ENCODE results near the gene DDRGK1. TPM values are rescaled to one million over a fixed set of nuclear protein-coding genes. Genes with fewer than 3 reads are reported as not detected.

DDRGK1 gene
- total and polyA plus RNA-seq, 2 experiments from 2014 or later: 48.1 to 107 TPM

DNA sequence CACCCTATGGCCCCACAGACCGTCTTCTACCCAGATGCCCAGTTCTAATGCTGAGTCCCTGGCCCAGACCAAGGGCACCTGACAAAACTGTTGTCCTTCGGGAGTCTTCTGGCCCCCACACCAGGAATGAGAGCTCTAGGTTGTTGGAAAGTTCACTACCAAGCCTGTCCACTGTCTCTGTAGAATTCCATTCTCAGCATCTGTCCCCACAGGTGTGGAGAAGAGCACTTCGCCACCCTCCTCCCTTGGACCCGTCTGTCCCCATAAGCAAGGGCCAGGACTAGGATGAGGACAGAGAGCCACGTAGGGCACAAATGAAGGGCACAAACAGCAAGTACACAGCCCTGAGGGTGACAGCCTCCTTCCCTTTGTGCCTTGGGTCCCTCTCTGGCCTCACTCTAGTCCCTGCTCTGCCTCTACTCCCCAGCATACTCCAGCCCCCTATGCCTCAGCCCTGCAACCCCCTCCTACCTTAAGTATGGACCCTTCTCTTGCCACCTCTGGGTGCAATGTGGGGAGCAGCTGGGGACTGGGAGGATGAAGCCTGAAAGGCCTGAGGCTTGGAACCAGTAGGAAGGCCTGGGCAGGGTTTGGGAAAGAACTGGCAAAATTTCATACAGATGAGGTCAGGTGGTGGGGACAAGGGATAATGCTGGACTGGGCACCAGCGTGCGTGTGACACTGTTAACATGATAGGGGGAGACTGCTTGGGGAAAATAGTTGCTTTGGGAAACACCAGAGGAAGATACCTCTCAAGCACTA lies 35.5 kb downstream of the DDRGK1 start:
- TF ChIP-seq, protein P1, sequence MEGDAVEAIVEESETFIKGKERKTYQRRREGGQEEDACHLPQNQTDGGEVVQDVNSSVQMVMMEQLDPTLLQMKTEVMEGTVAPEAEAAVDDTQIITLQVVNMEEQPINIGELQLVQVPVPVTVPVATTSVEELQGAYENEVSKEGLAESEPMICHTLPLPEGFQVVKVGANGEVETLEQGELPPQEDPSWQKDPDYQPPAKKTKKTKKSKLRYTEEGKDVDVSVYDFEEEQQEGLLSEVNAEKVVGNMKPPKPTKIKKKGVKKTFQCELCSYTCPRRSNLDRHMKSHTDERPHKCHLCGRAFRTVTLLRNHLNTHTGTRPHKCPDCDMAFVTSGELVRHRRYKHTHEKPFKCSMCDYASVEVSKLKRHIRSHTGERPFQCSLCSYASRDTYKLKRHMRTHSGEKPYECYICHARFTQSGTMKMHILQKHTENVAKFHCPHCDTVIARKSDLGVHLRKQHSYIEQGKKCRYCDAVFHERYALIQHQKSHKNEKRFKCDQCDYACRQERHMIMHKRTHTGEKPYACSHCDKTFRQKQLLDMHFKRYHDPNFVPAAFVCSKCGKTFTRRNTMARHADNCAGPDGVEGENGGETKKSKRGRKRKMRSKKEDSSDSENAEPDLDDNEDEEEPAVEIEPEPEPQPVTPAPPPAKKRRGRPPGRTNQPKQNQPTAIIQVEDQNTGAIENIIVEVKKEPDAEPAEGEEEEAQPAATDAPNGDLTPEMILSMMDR (IDR thresholded peaks at IDR 0.05; ENCODE audit: low read depth, low read length): no peak
- Histone ChIP-seq H3K27me3 (no peaks in the 10 kb centered on the region), H3K4me3 (no peak overlapping the region), H3K27ac (no peak overlapping the region), H3K9me3 (ENCODE audit: low read depth) (no peaks in the 10 kb centered on the region), H3K4me1 (ENCODE audit: low read depth) (peaks cover 6% of the 10 kb centered on the region), H3K36me3 (no peaks in the 10 kb centered on the region)
- no peak for DNase-seq (ENCODE audit: low read depth in 1 of 2, low spot score in 1 of 2)

DNA sequence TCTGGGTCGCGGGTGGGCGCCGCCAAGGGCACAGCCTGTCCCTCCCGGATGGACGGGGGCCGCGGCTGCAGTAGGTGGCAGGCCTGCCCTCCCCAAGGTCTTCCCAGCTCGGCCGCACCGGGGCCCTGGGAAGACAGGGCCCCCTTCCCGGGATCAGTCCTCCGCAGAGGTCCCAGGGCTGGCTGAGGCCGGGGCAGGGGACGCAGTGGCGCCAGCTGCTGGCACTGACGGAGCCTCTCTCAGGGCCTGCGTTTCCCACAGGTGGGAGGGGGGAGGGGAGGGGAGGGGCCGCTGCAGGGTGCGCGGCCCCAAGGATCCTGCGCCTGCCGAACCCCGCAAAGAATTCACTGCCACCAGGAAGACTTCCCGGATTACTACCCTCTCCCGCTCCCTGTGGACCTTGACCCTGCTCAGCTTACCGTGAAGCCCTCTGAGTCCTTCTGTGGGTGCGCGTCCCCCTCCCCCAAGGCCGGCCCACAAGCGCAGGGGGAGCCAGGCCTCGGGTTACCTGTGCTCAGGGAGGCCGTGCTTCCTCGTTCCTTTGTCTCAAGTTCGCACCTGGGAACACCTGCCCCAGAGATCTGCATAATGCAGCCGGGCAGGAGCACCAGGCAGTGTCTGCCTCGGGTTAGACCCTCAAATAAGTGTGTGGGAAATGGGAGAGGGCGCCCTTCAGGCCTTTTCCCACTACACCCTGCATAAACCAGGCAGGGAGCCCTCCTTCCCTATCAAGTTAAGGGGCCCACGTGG lies 36.2 kb downstream of the DDRGK1 start:
- Histone ChIP-seq H3K4me3 (no peak overlapping the region), H3K4me1 (ENCODE audit: low read depth) (peaks cover 6% of the 10 kb centered on the region), H3K9me3 (ENCODE audit: low read depth) (no peaks in the 10 kb centered on the region), H3K36me3 (no peaks in the 10 kb centered on the region), H3K27me3 (no peaks in the 10 kb centered on the region), H3K27ac (no peak overlapping the region)
- TF ChIP-seq, protein P1 (IDR thresholded peaks at IDR 0.05; ENCODE audit: low read depth, low read length): no peak
- peak in 1 of 2 donors; percentile 64 for DNase-seq (ENCODE audit: low read depth in 1 of 2, low spot score in 1 of 2)

DNA sequence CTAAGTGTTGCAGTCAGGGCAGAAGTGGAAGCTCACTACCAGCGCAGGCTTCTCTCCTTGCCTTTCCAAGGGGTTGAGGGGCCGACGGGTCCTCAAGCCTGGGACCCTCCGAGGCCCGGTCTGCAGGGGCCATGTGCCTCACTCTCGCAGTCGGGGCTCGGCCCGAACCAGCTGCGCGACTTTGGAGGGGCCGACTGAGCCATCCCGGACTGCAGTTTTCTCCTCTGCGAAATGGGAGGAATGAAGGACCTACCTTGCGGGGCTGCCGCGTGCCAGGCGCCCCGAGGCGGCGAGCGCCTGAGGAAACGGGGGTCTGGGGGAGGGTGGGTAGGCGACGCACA lies 36.8 kb downstream of the DDRGK1 start:
- Histone ChIP-seq H3K27me3 (no peaks in the 10 kb centered on the region), H3K4me3 (no peak overlapping the region), H3K36me3 (no peaks in the 10 kb centered on the region), H3K27ac (no peak overlapping the region), H3K4me1 (ENCODE audit: low read depth) (peaks cover 6% of the 10 kb centered on the region), H3K9me3 (ENCODE audit: low read depth) (no peaks in the 10 kb centered on the region)
- TF ChIP-seq, protein P1 (IDR thresholded peaks at IDR 0.05; ENCODE audit: low read depth, low read length): no peak
- DNase-seq (ENCODE audit: low read depth in 1 of 2, low spot score in 1 of 2): no peak

DNA sequence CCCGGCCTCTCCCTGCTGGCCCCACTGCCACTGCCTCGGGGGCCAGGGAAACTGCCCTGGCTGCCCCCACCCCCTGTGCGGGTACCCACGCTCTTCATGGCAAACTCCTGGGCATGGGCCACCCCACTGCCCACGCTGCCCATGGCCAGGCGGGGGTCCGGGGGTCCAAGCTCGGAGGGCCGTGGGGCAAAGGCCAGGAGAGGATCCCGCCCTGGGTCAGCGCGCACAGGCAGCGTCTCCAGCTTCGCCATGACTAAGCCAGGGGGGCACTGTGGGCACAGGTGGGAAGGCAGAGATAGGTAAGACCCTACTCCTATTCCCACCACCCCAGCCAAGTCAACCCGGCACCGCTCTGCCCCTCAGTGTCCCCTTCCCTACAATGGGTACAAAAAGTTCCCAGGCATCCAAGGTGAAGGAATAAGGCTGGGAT lies 37.6 kb downstream of the DDRGK1 start:
- H3K27me3 ChIP-seq: no peaks in the 10 kb centered on the region
- H3K4me1 ChIP-seq (ENCODE audit: low read depth): peaks cover 6% of the 10 kb centered on the region
- TF ChIP-seq, protein P1 (IDR thresholded peaks at IDR 0.05; ENCODE audit: low read depth, low read length): no peak
- no peaks in the 10 kb centered on the region for H3K36me3 ChIP-seq
- no peak overlapping the region for H3K27ac ChIP-seq
- no peaks in the 10 kb centered on the region for H3K9me3 ChIP-seq (ENCODE audit: low read depth)
- no peak overlapping the region for H3K4me3 ChIP-seq
- no peak for DNase-seq (ENCODE audit: low read depth in 1 of 2, low spot score in 1 of 2)

DNA sequence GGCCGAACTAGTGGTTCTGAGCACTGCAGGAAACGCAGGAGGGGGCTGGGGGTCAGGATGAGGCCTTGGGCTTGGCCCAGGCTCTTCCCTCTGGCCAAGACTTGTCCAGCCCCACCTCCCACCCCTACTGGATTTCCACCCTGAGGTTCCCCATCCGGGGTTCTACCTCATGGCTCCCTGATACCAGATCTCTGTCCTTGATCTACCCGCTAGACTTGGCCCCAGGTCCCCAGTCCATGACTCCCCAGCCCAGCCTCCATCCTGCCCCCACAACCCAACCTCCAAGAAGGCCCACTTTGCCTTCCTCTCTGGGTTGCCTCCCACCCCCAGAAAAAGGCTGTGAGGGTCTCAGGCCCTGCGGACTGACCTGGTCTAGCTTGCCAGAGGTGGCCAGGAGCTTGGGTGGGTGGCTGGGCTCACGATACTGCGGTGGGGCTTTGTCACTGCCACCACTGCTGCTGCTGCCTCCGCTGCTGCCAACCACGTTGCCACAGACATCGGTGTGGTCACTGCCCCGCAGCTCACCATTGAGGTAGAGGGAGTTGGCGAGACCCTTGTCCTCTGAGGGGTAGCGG lies 38.1 kb downstream of the DDRGK1 start:
- Histone ChIP-seq H3K36me3 (no peaks in the 10 kb centered on the region), H3K4me3 (no peak overlapping the region), H3K4me1 (ENCODE audit: low read depth) (peaks cover 6% of the 10 kb centered on the region), H3K27me3 (no peaks in the 10 kb centered on the region), H3K27ac (no peak overlapping the region), H3K9me3 (ENCODE audit: low read depth) (no peaks in the 10 kb centered on the region)
- DNase-seq (ENCODE audit: low read depth in 1 of 2, low spot score in 1 of 2): no peak
- TF ChIP-seq, protein P1 (IDR thresholded peaks at IDR 0.05; ENCODE audit: low read depth, low read length): no peak

Measured in cardiac muscle cell (in vitro differentiated cells and primary cell).